ENCODE data around the gene AKR7A3.
"Not testable (repeated sequence)": the region's sequence is repeated elsewhere in the genome, so short reads cannot be mapped to it uniquely, and the experiment has no call there.

AKR7A3 gene

GRCh38 chr1:19288324-19289241 is at the start of gene AKR7A3:
Gene AKR7A3, minus strand, starts transcription at chr1:19288770. Its CDS starts 61 bp downstream, at chr1:19288709.
- not testable (repeated sequence) for DNase-seq

DNA sequence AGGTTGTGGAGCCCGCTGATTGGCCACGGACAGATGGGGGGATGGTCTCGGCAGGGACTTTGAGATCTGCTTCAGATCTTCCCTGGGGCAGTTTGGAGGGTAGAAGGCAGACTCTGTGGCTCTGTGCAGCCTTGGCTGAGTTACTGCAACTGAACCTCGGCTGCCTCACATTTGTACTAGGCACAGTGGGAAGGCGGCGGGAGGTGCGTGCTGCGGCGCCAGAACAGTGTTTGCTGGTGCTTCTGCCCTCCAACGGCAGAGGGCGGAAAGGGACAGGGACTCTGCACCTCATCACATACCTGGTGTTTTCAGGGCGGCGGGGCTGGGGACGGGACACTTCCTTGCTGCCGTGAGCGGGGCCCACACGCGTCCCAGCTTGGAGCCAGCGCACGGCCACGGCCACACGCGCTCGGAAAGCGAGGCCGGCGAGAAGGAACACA is 49.8 kb upstream of the AKR7A3 start:
- DNase-seq: no peak

DNA sequence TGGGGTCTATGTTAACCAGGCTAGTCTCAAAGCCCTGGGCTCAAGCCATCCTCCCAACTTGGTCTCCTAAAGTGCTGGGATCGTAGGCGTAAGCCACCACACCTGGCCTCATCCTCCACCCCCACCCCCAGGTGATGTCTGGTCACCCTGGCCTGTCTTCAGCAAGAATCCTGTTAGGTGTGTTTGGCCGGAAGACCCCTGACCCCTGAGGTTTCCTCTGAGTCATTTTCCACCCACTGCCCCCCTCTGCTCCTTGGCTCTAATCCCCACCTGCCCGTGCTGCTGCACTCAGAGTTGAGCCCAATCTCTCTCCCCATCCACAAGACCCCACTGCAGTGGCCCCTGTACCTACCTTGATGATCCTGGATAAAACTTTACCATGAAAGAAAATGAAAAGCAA is 48.7 kb upstream of the AKR7A3 start:
- DNase-seq: no peak

GRCh38 chr1:19336543-19336942 is 48.0 kb upstream of the AKR7A3 start:
- DNase-seq: no peak

- DNase-seq: no peak
Observed at GRCh38 chr1:19333587-19334354, 45.2 kb upstream of the AKR7A3 start.

GRCh38 chr1:19332832-19333231 is 44.3 kb upstream of the AKR7A3 start:
- DNase-seq: no peak

- DNase-seq: no peak
Observed at GRCh38 chr1:19331262-19331878, 42.8 kb upstream of the AKR7A3 start.

DNA sequence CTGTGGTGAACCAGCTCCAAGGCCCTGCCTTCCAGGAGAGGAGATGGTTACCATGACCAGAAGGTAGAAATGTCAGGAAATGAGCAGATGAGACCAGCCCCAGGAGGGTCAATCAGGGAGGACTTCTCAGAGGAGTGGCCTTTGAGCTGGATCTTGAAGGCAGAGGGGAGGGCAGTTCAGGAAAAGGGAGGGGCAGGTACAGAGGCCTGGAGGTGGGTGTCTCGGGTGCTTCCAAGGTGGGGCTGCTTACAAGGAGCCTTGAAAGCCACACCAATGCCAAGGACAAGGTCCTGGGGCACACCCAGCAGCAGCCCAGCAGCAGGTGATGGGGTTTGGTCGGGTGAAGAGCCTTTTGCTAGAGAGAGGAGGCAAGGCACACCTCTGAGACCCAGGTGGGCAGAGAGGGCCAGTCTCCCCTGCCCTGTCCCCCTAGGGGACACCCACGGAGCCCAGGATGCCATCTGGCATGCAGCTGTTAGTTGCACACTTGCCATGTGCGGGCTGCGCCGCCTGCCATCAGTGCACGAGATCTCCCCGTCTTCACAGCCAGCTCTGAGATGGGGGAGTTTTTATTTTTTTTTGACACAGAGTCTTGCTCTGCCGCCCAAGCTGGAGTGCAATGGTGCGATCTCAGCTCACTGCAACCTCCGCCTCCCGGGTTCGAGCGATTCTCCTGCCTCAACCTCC is 42.0 kb upstream of the AKR7A3 start:
- DNase-seq: no peak

DNA sequence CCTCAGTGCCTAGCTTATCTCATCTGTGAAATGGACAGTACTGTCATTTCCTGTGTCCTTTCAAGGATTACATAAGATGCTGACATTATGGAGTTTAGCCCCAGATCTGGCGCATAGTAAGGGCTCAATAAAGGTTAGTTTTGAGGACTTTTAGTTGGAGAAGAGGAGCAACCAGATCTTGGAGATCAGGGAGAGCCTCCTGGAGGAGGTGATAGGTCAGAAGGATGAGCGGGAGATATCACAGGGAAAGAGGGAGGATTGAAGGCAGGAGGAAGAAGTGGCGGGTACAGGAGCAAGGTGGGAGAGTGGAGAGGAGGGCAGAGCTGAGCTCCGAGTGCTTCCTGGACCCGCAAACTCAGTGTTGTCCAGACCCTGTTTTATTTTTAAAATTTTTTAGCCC is 41.0 kb upstream of the AKR7A3 start:
- no peak for DNase-seq

DNA sequence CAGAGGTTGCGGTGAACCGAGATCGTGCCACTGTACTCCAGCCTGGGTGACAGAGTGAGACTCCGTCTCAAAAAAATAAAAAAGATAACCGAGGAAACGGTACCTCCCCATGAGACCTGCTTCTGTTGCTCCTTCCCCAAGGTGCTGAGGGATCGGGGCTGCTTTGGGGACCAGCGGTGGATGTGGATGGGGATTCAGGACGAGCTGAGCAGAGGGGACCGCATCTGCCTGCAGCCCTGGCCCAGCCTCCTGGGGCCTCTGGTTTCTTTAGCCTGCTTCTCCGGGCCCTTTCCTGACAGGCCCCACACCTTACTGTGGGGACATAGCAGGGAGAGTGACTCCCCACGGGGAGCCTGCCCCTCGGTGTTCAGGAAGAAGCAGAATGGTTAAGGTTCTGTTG is 40.6 kb upstream of the AKR7A3 start:
- DNase-seq: no peak

GRCh38 chr1:19328486-19328885 is 39.9 kb upstream of the AKR7A3 start:
- no peak for DNase-seq

DNA sequence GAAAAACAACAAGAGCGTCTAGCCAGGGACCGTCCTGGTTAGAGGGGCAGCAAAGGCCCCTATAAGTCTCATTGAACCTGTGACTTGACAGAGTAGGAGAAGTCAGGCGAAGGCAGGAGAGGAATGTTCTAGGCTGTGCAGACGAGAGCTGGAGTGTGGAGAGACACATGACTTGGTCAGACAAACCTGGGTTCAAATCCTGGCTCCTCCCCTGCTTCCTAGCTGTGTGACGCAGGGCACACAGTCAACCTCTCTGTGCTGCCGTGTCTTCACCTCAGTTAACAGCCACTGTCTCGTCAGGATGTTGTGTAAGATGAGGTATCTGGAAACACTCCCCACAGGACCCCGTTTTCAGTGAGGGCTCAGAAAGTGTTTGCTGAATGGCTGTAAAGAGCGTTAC is 39.2 kb upstream of the AKR7A3 start:
- no peak for DNase-seq

- no peak for DNase-seq
Observed at GRCh38 chr1:19327301-19327700, 38.7 kb upstream of the AKR7A3 start.

- no peak for DNase-seq
Observed at GRCh38 chr1:19326748-19327065, 38.1 kb upstream of the AKR7A3 start.

DNA sequence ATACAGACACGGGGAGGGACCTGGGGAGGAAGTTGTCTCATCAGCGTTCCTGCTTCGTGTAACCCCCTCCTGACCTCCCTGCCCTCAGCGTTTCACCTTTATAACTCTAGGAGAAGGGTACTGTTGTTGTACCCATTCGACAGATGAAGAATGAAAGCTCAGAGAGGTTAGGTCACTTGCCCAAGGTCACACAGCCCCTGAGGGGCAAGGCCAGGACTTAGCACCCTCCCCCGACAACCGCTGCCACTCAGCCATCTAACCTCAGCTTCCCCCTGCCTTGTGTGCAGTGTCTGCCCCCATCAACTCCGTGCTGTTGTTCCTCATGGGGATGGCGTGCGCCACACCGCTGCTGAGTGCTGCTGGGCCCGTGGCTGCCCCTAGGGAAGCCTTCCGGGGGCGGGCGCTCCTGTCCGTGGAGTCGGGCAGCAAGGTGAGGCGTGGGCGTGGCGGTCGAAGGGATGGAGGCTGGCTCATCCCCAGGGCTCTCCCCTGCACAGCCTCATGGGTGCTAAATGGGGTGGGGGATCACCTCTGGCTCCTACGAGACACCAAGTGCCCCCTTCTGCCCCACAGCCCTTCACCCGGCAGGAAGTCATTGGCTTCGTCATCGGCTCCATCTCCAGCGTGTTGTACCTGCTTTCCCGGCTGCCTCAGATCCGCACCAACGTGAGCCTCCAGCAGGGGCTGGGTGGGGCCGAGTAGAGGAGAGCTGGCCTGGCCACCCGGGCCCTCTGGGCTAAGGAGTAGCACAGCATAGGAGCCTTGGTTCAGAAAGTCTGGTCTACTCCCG is 37.6 kb upstream of the AKR7A3 start:
- DNase-seq: no peak

GRCh38 chr1:19325368-19325957 is 36.9 kb upstream of the AKR7A3 start:
- DNase-seq: no peak

DNA sequence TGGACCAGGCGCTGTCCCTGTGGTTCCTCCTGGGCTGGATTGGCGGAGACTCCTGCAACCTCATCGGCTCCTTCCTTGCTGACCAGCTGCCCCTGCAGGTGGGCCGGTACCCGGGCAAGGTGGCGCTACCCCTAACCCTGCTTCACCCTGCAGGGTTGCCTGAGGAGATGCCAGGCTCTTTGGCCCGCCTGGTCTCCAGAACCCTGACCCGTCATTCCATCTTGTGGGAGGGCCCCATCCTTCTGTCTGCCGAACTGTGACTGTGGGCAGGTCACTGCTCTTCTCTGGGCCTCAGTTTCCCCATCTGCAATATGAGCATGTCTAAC is 36.1 kb upstream of the AKR7A3 start:
- no peak for DNase-seq

DNA sequence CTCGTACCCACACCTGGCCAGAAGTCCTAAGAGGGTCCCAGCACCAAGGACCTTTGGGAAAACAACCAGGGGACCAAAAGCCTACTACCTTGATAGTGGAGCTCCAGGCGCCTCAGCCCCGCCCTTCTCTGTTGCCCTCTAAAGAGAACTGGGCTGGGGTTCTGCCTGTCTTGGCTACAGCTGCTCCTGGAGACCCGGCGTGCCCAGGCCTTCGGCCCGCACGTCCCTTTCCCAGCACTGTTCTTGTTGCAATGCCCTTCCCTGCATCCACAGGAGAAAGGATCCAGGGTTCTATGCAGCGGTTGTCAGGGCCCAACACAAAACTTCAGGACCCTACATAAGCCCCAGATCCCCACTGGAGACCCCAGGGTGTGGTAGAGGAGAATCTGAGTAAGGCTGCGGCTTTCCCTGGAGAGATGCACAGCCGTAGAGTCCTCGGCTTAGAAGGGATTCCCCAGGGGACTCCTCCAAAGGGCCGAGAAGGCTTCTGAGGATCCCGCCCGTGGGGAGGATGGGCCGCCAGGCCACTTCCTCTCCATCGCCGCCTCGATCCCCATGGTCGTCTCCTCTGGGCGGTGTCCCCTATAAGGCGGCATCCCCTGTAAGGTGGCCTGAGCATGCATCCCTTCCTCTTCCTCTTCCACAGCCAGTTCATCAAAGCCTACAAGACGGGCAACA is 35.6 kb upstream of the AKR7A3 start:
- no peak for DNase-seq

- DNase-seq: no peak
Observed at GRCh38 chr1:19322481-19322880, 33.9 kb upstream of the AKR7A3 start.

GRCh38 chr1:19321071-19321470 is 32.5 kb upstream of the AKR7A3 start:
- no peak for DNase-seq

GRCh38 chr1:19319196-19319595 is 30.6 kb upstream of the AKR7A3 start:
- DNase-seq: no peak

Data from NCI-H187 treated with DMSO at 0.1 percent for 48 hours (cell line).